Heart right ventricle (tissue), 16 donors: ENCODE results near the gene AIRE. TPM values are rescaled to one million over a fixed set of nuclear protein-coding genes. Genes with fewer than 3 reads are reported as not detected.

Source experiments
- ATAC-seq, 8 donors: fragments of 200-7000 bp; cut with Tn5 transposase; one replicate each; pipeline ENCODE4 v1.9.1; 2020; ENCODE audit warnings: mild to moderate bottlenecking in 8 of 8, moderate library complexity in 8 of 8, moderate number of reproducible peaks in 1 of 8
- DNase-seq, 2 donors: peaks; one replicate each; pipeline ENCODE4 v3.0.0-alpha.2; 2020
- H3K27ac ChIP-seq, 10 donors: fragments of 200-600 bp; sonication (generic) in 2 of 10; one replicate each; pipeline versions ENCODE4 v1.5.0 to v1.8.0; 2020 to 2022; ENCODE audit warnings: mild to moderate bottlenecking in 3 of 10
- H3K27me3 ChIP-seq, 7 donors: fragments of 200-600 bp; one replicate each; pipeline ENCODE4 v1.8.0; 2021 to 2022; ENCODE audit warnings: mild to moderate bottlenecking in 2 of 7
- H3K36me3 ChIP-seq, 9 donors: fragments of 200-600 bp; sonication (generic) in 1 of 9; one replicate each; pipeline versions ENCODE4 v1.5.0 to v1.8.0; 2020 to 2022; ENCODE audit warnings: mild to moderate bottlenecking in 2 of 9
- H3K4me1 ChIP-seq, 9 donors: fragments of 200-600 bp; sonication (generic) in 1 of 9; one replicate each; pipeline versions ENCODE4 v1.5.0 to v1.8.0; 2020 to 2022; ENCODE audit warnings: mild to moderate bottlenecking in 4 of 9
- H3K4me3 ChIP-seq, 10 donors: fragments of 200-600 bp; sonication (generic) in 2 of 10; one replicate each; pipeline versions ENCODE4 v1.5.0 to v1.8.0; 2020 to 2022; ENCODE audit warnings: mild to moderate bottlenecking in 7 of 10, moderate library complexity in 2 of 10
- H3K9me3 ChIP-seq, 11 donors: fragments of 200-600 bp in 10 of 11; sonication (generic) in 2 of 11; one replicate each; pipeline versions ENCODE4 v1.5.0 to v1.8.0; 2013 to 2022; ENCODE audit warnings: mild to moderate bottlenecking in 2 of 11, control low read depth in 1 of 11, moderate library complexity in 1 of 11
- CTCF ChIP-seq, 9 donors: fragments of 200-600 bp; sonication (generic) in 2 of 9; IDR thresholded peaks; one replicate each; pipeline versions ENCODE4 v1.5.0 to v1.8.0; 2021 to 2022; ENCODE audit warnings: antibody characterized with exemption in 9 of 9, mild to moderate bottlenecking in 5 of 9, moderate library complexity in 1 of 9
- WGBS, 2 donors: extraction: QIAGEN DNeasy Blood & Tissue Kit; methylation state at CpG; one replicate each; pipeline ENCODE4 v1.1.7; 2013; ENCODE audit warnings: inconsistent platforms in 1 of 2; 5-methylcytosine and 5-hydroxymethylcytosine counted together
- intact Hi-C, 10 donors: fragments of 100-400 bp; cut with DNase I; formaldehyde crosslinking; loops; one replicate each; pipeline versions ENCODE4 v1.11.1 to v1.14.2; 2022
- polyA plus RNA-seq, 2 donors: library from polyadenylated mRNA; stranded (reverse); fragments of 200-250 nt; gene quantifications; one replicate each; pipeline ENCODE4 v1.2.3, GENCODE V29; 2013
- total RNA-seq, 10 donors: library from RNA; stranded (reverse); fragmentation: NEBNext Ultra II Directional in 3 of 10; extraction: Animal tissue kit (Norgen Biotek cat#: 25700) in 3 of 10; gene quantifications; one replicate each; pipeline versions ENCODE4 v1.2.1 to v1.2.4, GENCODE V29; 2021 to 2023
- donor health status: Arrhythmogenic right ventricular cardiomyopathy.
- donor health status: ischemic (EF 13 %, LVEDD 7.1; RV severe dilation, severe dysfunction).
- donor health status: healthy with polysubstance abuse.
- donor health status: DM: no; HTN: yes; CAD: no.
- donor health status: DM: no; HTN: no; CAD: no.
- donor health status: ischemic (EF 25% LVEDD 6.9; RV normal size, moderate dysfunction).
- donor health status: ischemic (EF 25% LVEDD 5.7; RV mildly dilated, moderate dysfunction).
- donor health status: healthy.
- donor health status: DM: yes; HTN: yes; CAD: no.
- donor health status: Ischemic cardiomyopathy.
- donor health status: ischemic (EF 35%, LVEDD 5.7; RV mildly dilated, moderate dysfunction).
- donor health status: nonischemic (EF 11% LVEDD 7.7; RV severe dilation, severe dysfunction).
- donor health status: DM: yes; HTN: yes; CAD: no.
- donor health status: PGD.
- donor health status: ischemic (EF 29% LVEDD 5.4; RV normal size, mild dysfunction).
- donor health status: nonischemic (EF 23%, LVEDD 6.1; RV moderate dilation, normal function).

AIRE gene
- total and polyA plus RNA-seq, 12 donors: 0.05 to 0.10 (median 0.06) TPM; not detected in 9

- no peaks in the 10 kb centered on the region for H3K36me3 ChIP-seq
- 87 to 95% methylated on average over 23 of the region's 23 CpGs for WGBS, 2 donors
- H3K9me3 ChIP-seq: no peaks in the 10 kb centered on the region
- DNase-seq: no peak
- no peak overlapping the region for H3K4me3 ChIP-seq
- ATAC-seq: no peak
- TF ChIP-seq CTCF (IDR thresholded peaks at IDR 0.05): no peak
- no peak overlapping the region for H3K27ac ChIP-seq
- H3K27me3 ChIP-seq: peaks cover 0 to 37% (median 21%) of the 10 kb centered on the region in 7 donors
- peaks cover 0 to 9% (median 0%) of the 10 kb centered on the region in 9 donors for H3K4me1 ChIP-seq
- intact Hi-C loops: loop anchor here in 1 of 10 donors (2.0 kb wide), 1 partner anchor 22 kb away; no protein-coding TSS in a partner anchor
Observed at GRCh38 chr21:44288251-44289110, 2.8 kb downstream of the AIRE start.

GRCh38 chr21:44289381-44290010 is 3.8 kb downstream of the AIRE start:
- DNase-seq: no peak
- Histone ChIP-seq H3K27me3 (peaks cover 0 to 36% (median 21%) of the 10 kb centered on the region in 7 donors), H3K4me3 (no peak overlapping the region), H3K27ac (no peak overlapping the region), H3K36me3 (no peaks in the 10 kb centered on the region), H3K9me3 (no peaks in the 10 kb centered on the region), H3K4me1 (peaks cover under 1 to 12% (median 4%) of the 10 kb centered on the region in 9 donors)
- intact Hi-C loops: loop anchor here in 1 of 10 donors (2.0 kb wide), 1 partner anchor 23 kb away; no protein-coding TSS in a partner anchor
- TF ChIP-seq CTCF (IDR thresholded peaks at IDR 0.05): no peak
- no peak for ATAC-seq
- 84 to 87% methylated on average over 24 of the region's 24 CpGs for WGBS, 2 donors

GRCh38 chr21:44290327-44291077 is 4.8 kb downstream of the AIRE start:
- ATAC-seq (no peak), DNase-seq (no peak)
- 83 to 87% methylated on average over 16 of the region's 16 CpGs for WGBS, 2 donors
- peaks cover 0 to 26% (median 17%) of the 10 kb centered on the region in 7 donors for H3K27me3 ChIP-seq
- intact Hi-C loops: no loop called here
- no peak for TF ChIP-seq CTCF (IDR thresholded peaks at IDR 0.05)
- no peaks in the 10 kb centered on the region for H3K36me3 ChIP-seq
- peaks cover 9 to 19% (median 13%) of the 10 kb centered on the region in 9 donors for H3K4me1 ChIP-seq
- no peaks in the 10 kb centered on the region for H3K9me3 ChIP-seq
- H3K27ac ChIP-seq: no peak overlapping the region
- H3K4me3 ChIP-seq: no peak overlapping the region
